HL-60/S4 treated with phorbol 12-myristate 13-acetate at 8.2 ng/mL for 4 days and 3 days (cell line): ENCODE data around the gene CLIC3.
"Not testable (repeated sequence)": the region's sequence is repeated elsewhere in the genome, so short reads cannot be mapped to it uniquely, and the experiment has no call there.

Source experiments
- in situ Hi-C: fragments of 300-500 bp; cut with MboI; formaldehyde crosslinking; loops from 2 replicates; pipeline ENCODE4 v1.15.0; 2022; ENCODE audit warnings: low sequenced_read_pairs

The CLIC3 gene, protein sequence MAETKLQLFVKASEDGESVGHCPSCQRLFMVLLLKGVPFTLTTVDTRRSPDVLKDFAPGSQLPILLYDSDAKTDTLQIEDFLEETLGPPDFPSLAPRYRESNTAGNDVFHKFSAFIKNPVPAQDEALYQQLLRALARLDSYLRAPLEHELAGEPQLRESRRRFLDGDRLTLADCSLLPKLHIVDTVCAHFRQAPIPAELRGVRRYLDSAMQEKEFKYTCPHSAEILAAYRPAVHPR

GRCh38 chr9:136996361-136997292 lies at the start of gene CLIC3:
TSS of gene CLIC3 (minus strand) at chr9:136996568. CDS start at chr9:136996543, 25 bp downstream.
- in situ Hi-C loops = no loop called here

DNA sequence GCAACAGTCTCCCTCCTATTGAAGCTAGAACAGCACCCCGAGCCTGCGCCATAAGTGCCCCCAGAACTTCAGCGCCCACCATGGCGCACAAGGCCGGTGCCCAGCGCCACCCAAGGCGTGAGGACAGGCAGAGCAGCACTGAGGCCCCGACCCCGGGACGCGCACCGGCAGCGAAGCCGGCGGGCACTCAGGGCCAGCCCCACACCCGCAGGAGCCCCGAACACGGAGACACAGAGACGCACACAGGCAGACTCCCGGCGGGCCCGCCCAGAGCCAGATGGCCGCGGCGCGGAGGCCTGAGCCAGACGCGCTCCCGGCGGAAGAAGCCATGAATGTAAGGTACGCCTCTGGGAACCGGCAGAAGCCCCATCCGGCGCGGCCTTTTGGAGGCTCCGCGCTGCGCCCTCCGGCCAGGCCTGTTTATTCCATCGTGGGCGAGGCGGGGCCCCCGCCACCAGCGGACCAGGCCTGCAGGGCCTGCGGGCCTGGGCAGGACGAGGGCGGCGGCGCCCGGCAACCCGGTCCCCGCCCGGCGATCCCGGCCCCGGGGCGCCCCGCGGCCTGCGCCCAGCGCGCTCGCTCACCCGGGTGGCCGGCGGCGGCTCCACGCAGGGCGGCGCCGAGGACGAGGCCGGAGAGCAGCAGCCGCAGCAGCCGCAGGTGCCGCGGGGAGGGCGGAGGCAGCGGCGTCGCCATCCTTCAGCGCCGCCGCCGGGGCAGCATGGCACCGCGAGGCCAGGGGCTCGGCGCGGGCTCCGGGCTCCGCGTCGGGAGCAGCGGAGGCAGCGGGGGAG lies 49.1 kb upstream of the CLIC3 start:
- in situ Hi-C loops = no loop called here

DNA sequence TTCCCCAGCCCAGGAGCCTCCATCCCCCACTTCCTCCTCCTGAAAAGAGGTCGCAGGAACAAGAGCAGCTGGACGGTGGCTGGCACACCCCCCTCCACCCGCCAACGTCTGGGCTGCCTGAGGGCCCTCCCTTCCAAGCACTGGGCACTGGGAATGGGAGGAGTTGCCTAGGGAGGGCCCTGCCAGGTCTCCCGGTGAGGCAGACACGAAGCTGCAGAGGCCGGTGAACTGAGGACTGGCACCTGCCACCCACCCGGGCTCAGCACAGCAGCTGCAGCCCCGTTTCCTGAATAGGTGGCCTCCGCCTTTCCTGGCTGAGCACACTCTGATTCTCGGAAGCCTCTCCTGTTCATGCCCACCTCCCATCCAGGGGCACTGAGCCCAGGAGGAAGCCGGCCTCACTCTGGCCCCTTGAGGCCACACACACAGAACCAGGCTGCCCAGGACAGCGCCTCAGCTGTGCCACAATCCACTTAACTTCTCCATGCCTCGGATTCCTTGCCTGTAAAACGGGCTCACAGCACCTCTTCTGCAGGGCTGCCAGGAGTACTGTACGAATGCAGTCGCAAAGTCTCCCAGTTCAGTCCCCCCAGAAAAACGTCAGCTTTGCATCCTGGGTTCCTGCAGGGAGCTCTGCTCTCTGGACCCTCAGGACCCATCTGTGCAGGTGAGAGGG lies 48.3 kb upstream of the CLIC3 start:
- in situ Hi-C loops = no loop called here

- in situ Hi-C loops = no loop called here
These were observed 47.7 kb upstream of the CLIC3 start for GRCh38 chr9:137044037-137044436.

- in situ Hi-C loops = no loop called here
These were observed 46.7 kb upstream of the CLIC3 start for GRCh38 chr9:137042751-137043727.

GRCh38 chr9:137041124-137041523 lies 44.8 kb upstream of the CLIC3 start:
- in situ Hi-C loops = no loop called here

DNA sequence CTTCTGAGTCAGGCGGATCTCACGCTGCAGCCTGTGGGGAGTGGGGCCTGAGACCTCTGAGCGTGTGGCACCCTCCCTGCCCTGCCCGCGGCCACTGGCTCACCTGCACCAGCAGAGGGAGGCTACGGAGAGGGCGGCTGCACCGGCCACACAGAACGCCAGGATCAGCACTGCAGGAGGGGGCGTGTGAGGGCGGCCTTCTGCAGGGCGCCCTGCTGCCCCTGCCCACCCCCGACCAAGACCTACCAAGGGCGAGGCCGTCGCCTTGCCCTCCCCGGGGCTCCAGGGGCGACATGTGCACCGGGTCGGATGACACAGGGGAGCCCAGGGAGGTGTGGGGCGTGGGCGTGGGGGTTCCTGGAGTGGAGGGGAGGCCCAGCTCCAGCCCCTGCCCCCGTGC lies 44.2 kb upstream of the CLIC3 start:
- in situ Hi-C loops = no loop called here

GRCh38 chr9:137039611-137040366 lies 43.4 kb upstream of the CLIC3 start:
- in situ Hi-C loops = no loop called here

DNA sequence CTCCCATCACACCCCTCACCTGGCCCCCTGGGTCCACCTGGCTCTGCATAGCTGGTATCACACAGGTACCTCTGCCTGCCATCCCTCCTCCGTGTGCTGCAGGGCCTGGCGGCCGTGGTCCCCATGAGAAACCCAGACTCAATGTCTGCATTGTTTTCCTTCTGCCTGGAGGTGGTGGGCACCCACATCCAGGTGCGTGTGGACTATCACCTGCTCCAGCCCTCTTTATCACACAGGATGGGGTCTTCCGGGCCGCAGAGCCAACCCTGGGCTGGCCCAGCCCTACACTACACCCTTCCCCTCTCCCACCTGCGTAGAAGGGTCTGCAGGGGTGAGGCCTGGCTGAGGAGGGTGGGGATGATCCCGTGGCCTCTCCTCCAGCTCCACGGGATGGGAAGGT lies 42.5 kb upstream of the CLIC3 start:
- in situ Hi-C loops = no loop called here

DNA sequence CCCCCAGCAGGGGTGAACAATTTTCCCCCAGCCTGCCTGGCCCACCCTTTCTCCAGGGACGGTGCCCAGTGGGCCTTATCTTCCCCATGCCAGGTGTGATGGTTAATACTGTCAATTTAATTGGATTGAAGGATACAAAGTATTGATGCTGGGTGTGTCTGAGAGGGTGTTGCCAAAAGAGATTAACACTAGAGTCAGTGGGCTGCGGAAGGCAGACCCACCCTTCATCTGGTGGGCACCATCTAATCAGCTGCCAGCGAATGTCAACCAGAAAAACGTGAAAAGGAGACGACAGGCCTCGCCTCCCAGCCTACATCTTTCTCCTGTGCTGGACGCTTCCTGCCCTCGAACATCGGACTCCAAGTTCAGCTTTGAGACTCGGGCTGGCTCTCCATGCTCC lies 41.1 kb upstream of the CLIC3 start:
- in situ Hi-C loops = no loop called here

GRCh38 chr9:137037035-137037434 lies 40.7 kb upstream of the CLIC3 start:
- in situ Hi-C loops = no loop called here

GRCh38 chr9:137035937-137036336 lies 39.6 kb upstream of the CLIC3 start:
- in situ Hi-C loops = no loop called here

DNA sequence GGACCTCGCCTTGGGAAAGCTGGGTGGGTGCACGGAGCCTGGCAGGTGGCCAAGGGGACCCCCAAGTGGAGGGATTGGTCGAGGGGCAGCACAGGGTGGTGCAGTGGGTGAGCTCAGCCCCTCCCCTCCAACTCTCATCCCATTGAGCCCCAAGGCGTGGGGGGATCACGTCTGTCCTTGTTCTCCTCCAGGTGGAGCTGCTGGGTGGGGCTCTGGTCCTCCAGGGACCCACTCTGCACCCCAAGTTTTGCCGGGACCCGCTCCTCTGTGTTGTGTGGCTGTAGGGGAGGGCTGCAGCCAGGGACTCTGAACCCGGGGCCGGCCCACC lies 39.1 kb upstream of the CLIC3 start:
- in situ Hi-C loops = no loop called here

GRCh38 chr9:137034709-137035506 lies 38.5 kb upstream of the CLIC3 start:
- in situ Hi-C loops = no loop called here

DNA sequence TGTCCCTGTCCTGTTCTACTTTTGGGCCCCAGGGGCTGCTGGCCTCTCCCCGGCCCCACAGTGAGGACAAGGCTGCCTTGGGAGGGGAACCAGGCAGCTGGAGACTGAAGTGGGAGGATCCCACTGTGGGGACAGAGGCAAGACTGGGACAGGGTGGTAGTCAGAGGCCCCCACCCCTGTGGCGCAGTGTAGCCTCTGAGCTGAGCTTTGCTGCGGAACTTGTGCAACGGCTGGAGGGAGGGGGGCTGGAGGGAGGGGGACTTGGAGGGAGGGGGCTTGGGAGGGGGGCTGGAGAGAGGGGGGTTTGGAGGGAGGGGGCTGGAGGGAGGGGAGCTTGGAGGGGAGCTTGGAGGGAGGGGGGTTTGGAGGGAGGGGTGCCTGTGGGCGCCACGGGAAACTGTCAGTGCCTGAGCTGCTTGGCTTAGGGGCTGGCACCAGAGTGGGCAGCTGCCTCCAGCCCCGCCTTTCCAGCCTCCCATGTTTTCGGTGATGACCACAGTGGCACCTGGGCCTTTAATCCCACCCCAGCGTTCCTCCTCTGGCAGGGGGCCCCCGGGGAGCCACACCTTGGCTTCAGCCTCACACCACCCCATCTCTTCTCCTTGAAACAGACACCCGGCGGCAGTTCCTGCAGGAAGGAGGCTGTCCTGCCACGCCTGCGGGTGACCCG lies 37.8 kb upstream of the CLIC3 start:
- in situ Hi-C loops = no loop called here

DNA sequence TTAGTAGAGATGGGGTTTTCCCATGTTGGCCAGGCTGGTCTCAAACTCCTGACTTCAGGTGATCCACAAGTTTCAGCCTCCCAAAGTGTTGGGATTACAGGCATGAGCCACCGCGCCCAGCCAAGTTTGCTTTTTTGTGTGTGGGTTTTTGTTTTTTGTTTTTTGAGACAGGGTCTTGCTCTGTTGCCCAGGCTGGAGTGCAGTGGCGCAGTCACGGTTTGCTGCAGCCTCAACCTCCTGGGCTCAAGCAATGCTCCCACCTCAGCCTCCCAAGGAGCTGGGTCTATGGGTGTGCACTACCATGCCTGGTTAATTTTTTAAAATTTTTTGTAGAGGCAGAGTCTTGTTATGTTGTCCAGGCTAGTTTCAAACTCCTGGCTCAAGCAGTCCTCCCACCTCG lies 37.1 kb upstream of the CLIC3 start:
- in situ Hi-C loops = not testable (repeated sequence)

GRCh38 chr9:137032858-137033257 lies 36.5 kb upstream of the CLIC3 start:
- in situ Hi-C loops = no loop called here
